ENCODE data around the gene INMT. TPM values are rescaled to one million over a fixed set of nuclear protein-coding genes. Genes with fewer than 3 reads are reported as not detected.
"Not testable (repeated sequence)": the region's sequence is repeated elsewhere in the genome, so short reads cannot be mapped to it uniquely, and the experiment has no call there.

Gene INMT
- total and polyA plus RNA-seq, 3 experiments from 2014 or later: 0.08 to 0.18 TPM; not detected in 1

DNA sequence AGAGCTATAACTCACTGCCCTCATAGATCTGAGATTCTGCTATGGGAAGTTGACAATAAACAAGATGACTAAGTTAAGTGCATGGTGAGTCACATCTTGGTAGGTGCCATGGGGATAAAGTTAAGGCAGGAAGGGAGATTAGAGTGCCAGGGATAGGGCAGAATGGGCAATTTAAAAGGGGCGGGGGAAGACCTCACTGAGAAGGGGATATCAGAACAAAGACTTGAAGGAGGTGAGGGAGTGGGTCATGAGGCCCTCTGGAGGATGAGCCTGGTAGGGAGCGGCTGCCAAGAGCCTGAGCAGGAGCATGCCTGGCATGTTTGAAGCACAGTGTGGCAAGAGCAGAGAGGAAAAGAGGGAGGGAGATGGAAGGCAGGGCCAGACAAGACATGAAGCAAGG is 34.8 kb upstream of the INMT start:
- H3K4me3 ChIP-seq (ENCODE audit: low read length): no peak overlapping the region
- H3K9me3 ChIP-seq (ENCODE audit: low read length): peaks cover 16% of the 10 kb centered on the region
- no peaks in the 10 kb centered on the region for H3K4me1 ChIP-seq (ENCODE audit: insufficient read depth, low read length)
- POLR2A ChIA-PET: no interaction called here
- H3K27ac Mint-ChIP-seq: no peak overlapping the region
- peaks cover 15 to 34% (median 31%) of the 10 kb centered on the region in 5 donors for H3K9me3 Mint-ChIP-seq
- H3K4me1 Mint-ChIP-seq: no peaks in the 10 kb centered on the region
- CTCF ChIA-PET: interaction anchor here (0.9 to 1.4 kb wide), 4 partner anchors 9 to 23 kb away, joined by 3 to 5 read pairs (median 4); no protein-coding TSS in a partner anchor
- H3K27me3 Mint-ChIP-seq: peaks cover 0 to 2% of the 10 kb centered on the region in 2 donors
- H3K36me3 Mint-ChIP-seq: peaks cover 17 to 68% (median 34%) of the 10 kb centered on the region in 3 donors
- no peaks in the 10 kb centered on the region for H3K36me3 ChIP-seq (ENCODE audit: insufficient read depth, low read length)
- H3K4me3 Mint-ChIP-seq: no peak overlapping the region
- no peak for DNase-seq
- no peak overlapping the region for H3K27ac ChIP-seq (ENCODE audit: low read depth, low read length)
- H3K27me3 ChIP-seq (ENCODE audit: insufficient read depth, low read length, poor library complexity, severe bottlenecking): no peaks in the 10 kb centered on the region

DNA sequence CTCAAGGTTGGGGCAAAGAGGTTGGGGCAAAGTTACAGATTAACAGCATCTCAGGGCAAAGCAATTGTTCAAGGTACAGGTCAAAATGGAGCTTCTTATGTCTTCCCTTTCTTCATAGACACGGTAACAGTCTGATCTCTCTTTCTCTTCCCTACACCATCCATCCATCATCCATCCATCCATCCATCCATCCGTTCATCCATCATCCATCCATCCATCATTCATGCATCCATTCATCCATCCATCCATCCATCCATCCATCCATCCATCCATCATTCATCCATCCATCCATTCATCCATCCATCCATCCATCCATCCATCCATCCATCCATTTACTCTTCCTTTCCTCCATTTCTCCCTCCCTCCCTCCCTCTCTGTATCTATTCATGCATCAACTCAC is 32.5 kb upstream of the INMT start:
- CTCF ChIA-PET; DNase-seq; H3K27me3 ChIP-seq (ENCODE audit: insufficient read depth, low read length, poor library complexity, severe bottlenecking); H3K27ac ChIP-seq (ENCODE audit: low read depth, low read length); POLR2A ChIA-PET; H3K4me1 Mint-ChIP-seq; H3K4me1 ChIP-seq (ENCODE audit: insufficient read depth, low read length); H3K27me3 Mint-ChIP-seq; H3K4me3 Mint-ChIP-seq; H3K36me3 ChIP-seq (ENCODE audit: insufficient read depth, low read length); H3K27ac Mint-ChIP-seq; H3K4me3 ChIP-seq (ENCODE audit: low read length): not testable (repeated sequence)
- H3K9me3 ChIP-seq (ENCODE audit: low read length): peaks cover 16% of the 10 kb centered on the region
- Mint-ChIP-seq H3K9me3 (peaks cover 15 to 34% (median 31%) of the 10 kb centered on the region in 5 donors), H3K36me3 (peaks cover 17 to 67% (median 34%) of the 10 kb centered on the region in 3 donors)

DNA sequence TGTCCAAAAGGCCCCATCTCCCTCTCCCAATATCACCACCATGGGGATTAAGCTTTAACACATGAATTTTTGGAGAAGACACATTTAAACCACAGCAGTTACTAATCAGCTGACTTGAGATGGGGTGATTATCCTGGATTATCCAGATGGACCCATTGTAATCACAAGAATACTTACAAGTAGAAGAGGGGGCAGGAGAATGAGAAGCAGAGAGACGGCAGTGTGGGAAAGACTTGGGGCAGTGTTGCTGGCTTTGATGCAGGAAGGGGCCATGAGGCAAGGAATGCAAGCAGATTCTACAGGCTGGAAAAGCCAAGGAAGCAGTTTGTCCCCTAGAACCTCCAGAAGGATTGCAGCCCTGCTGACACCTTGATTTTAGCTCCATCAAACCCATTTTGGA is 30.7 kb upstream of the INMT start:
- Histone ChIP-seq H3K36me3 (ENCODE audit: insufficient read depth, low read length) (no peaks in the 10 kb centered on the region), H3K9me3 (ENCODE audit: low read length) (peaks cover 16% of the 10 kb centered on the region), H3K4me1 (ENCODE audit: insufficient read depth, low read length) (peaks cover 9% of the 10 kb centered on the region), H3K27me3 (ENCODE audit: insufficient read depth, low read length, poor library complexity, severe bottlenecking) (no peaks in the 10 kb centered on the region), H3K27ac (ENCODE audit: low read depth, low read length) (no peak overlapping the region), H3K4me3 (ENCODE audit: low read length) (no peak overlapping the region)
- peaks cover 15 to 34% (median 29%) of the 10 kb centered on the region in 5 donors for H3K9me3 Mint-ChIP-seq
- H3K36me3 Mint-ChIP-seq: peaks cover 15 to 52% (median 34%) of the 10 kb centered on the region in 3 donors
- H3K27me3 Mint-ChIP-seq: peaks cover 0 to 1% of the 10 kb centered on the region in 2 donors
- CTCF ChIA-PET: no interaction called here
- POLR2A ChIA-PET: no interaction called here
- no peak for DNase-seq
- H3K4me3 Mint-ChIP-seq: no peak overlapping the region
- peaks cover 9 to 16% (median 13%) of the 10 kb centered on the region in 3 donors for H3K4me1 Mint-ChIP-seq
- no peak overlapping the region for H3K27ac Mint-ChIP-seq

DNA sequence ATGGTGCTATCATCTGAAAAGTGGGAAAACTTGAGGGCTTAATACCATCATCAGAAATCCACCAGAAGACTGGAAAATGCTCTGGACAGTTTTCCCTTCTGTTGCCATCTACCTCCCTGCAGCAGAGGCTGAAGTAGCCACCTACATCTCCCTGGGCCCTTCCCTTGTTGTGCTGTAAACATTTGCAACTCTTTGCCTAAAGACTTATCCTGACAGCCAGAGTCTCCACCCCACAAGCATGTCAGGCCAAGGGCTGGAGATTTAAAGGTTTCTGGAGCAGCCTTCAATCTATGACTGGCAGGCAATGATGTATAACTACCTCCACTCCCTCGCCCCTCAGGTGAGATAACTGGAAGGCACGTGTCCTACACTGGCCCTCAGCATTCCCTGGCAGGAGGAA is 29.7 kb upstream of the INMT start:
- no peak for DNase-seq
- no peak overlapping the region for H3K4me3 ChIP-seq (ENCODE audit: low read length)
- Mint-ChIP-seq H3K4me1 (peaks cover 19 to 26% (median 23%) of the 10 kb centered on the region in 3 donors), H3K27ac (peak overlapping the region in 1 of 8 donors; percentile 12), H3K36me3 (peaks cover 11 to 43% (median 29%) of the 10 kb centered on the region in 3 donors), H3K4me3 (no peak overlapping the region), H3K9me3 (peaks cover 11 to 30% (median 25%) of the 10 kb centered on the region in 5 donors), H3K27me3 (peaks cover 0 to 1% of the 10 kb centered on the region in 2 donors)
- peaks cover 16% of the 10 kb centered on the region for H3K9me3 ChIP-seq (ENCODE audit: low read length)
- POLR2A ChIA-PET: interaction anchor here (0.6 kb wide), 1 partner anchor 17 kb away, joined by 3 read pairs; no protein-coding TSS in a partner anchor
- H3K4me1 ChIP-seq (ENCODE audit: insufficient read depth, low read length): peaks cover 19% of the 10 kb centered on the region
- H3K36me3 ChIP-seq (ENCODE audit: insufficient read depth, low read length): no peaks in the 10 kb centered on the region
- H3K27me3 ChIP-seq (ENCODE audit: insufficient read depth, low read length, poor library complexity, severe bottlenecking): no peaks in the 10 kb centered on the region
- CTCF ChIA-PET: interaction anchor here (10.5 kb wide), 1 partner anchor 16 kb away, joined by 168 read pairs; no protein-coding TSS in a partner anchor
- H3K27ac ChIP-seq (ENCODE audit: low read depth, low read length): no peak overlapping the region

- Histone ChIP-seq H3K9me3 (ENCODE audit: low read length) (peaks cover 16% of the 10 kb centered on the region), H3K36me3 (ENCODE audit: insufficient read depth, low read length) (no peaks in the 10 kb centered on the region), H3K27ac (ENCODE audit: low read depth, low read length) (no peak overlapping the region), H3K4me1 (ENCODE audit: insufficient read depth, low read length) (peaks cover 23% of the 10 kb centered on the region), H3K4me3 (ENCODE audit: low read length) (no peak overlapping the region), H3K27me3 (ENCODE audit: insufficient read depth, low read length, poor library complexity, severe bottlenecking) (no peaks in the 10 kb centered on the region)
- CTCF ChIA-PET: interaction anchor here (10.5 kb wide), 1 partner anchor 16 kb away, joined by 168 read pairs; no protein-coding TSS in a partner anchor
- Mint-ChIP-seq H3K27me3 (peaks cover 0 to 1% of the 10 kb centered on the region in 2 donors), H3K27ac (no peak overlapping the region), H3K4me1 (peaks cover 23 to 31% (median 28%) of the 10 kb centered on the region in 3 donors), H3K4me3 (no peak overlapping the region), H3K36me3 (peaks cover 9 to 41% (median 26%) of the 10 kb centered on the region in 3 donors), H3K9me3 (peaks cover 9 to 28% (median 22%) of the 10 kb centered on the region in 5 donors)
- DNase-seq: no peak
- POLR2A ChIA-PET: interaction anchor here (0.6 kb wide), 2 partner anchors 14 to 17 kb away, joined by 3 read pairs; no protein-coding TSS in a partner anchor
Observed at GRCh38 chr7:30722671-30723070, 29.3 kb upstream of the INMT start.

GRCh38 chr7:30723776-30724175 is 28.2 kb upstream of the INMT start:
- Mint-ChIP-seq H3K27ac (no peak overlapping the region), H3K9me3 (peaks cover 0 to 17% (median 11%) of the 10 kb centered on the region in 5 donors), H3K4me3 (no peak overlapping the region), H3K27me3 (peaks cover 0 to 1% of the 10 kb centered on the region in 2 donors), H3K36me3 (peaks cover 6 to 30% (median 17%) of the 10 kb centered on the region in 3 donors), H3K4me1 (peaks cover 34 to 42% (median 39%) of the 10 kb centered on the region in 3 donors)
- no peaks in the 10 kb centered on the region for H3K27me3 ChIP-seq (ENCODE audit: insufficient read depth, low read length, poor library complexity, severe bottlenecking)
- peaks cover 34% of the 10 kb centered on the region for H3K4me1 ChIP-seq (ENCODE audit: insufficient read depth, low read length)
- ChIA-PET CTCF (interaction anchor here (10.5 kb wide), 1 partner anchor 15 kb away, joined by 168 read pairs; no protein-coding TSS in a partner anchor), POLR2A (interaction anchor here (1.0 kb wide), 1 partner anchor 12 kb away, joined by 3 read pairs; no protein-coding TSS in a partner anchor)
- no peaks in the 10 kb centered on the region for H3K36me3 ChIP-seq (ENCODE audit: insufficient read depth, low read length)
- H3K9me3 ChIP-seq (ENCODE audit: low read length): peaks cover 5% of the 10 kb centered on the region
- no peak overlapping the region for H3K27ac ChIP-seq (ENCODE audit: low read depth, low read length)
- no peak for DNase-seq
- no peak overlapping the region for H3K4me3 ChIP-seq (ENCODE audit: low read length)

DNA sequence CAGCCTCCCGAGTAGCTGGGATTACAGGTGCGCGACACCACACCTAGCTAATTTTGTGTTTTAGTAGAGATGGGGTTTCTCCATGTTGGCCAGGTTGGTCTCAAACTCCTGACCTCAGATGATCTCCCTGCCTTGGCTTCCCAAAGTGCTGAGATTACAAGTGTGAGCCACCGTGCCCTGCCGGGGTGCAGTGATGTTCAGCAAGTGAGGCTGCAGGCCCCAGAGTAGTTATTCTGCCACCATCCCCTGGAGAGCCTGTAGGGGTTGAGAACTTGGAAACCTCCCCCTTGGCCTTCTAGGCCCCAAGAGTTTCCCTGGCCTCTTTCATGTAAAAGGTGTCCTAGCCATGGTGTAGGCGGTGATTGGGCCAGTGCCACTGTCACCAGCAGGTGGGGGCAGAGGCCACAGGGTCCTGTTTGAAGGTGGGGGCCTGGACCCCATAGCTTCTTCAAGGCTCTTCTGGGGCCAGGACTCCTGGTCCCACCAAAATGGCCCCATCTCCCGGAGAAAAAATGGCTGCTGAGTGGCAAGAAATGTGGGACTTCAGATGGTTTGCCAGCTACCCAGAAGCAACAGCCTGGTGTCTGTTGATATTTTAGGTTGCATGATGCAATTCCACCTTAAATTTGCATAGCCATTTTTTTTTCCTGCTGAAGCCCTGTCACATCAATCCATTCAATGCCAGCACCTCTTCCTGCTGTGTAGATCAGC is 25.5 kb upstream of the INMT start:
- Histone ChIP-seq H3K4me3 (ENCODE audit: low read length) (peak overlapping the region; percentile 73), H3K27me3 (ENCODE audit: insufficient read depth, low read length, poor library complexity, severe bottlenecking) (no peaks in the 10 kb centered on the region), H3K27ac (ENCODE audit: low read depth, low read length) (peak overlapping the region; percentile 34), H3K4me1 (ENCODE audit: insufficient read depth, low read length) (peaks cover 48% of the 10 kb centered on the region), H3K36me3 (ENCODE audit: insufficient read depth, low read length) (no peaks in the 10 kb centered on the region), H3K9me3 (ENCODE audit: low read length) (no peaks in the 10 kb centered on the region)
- H3K9me3 Mint-ChIP-seq: no peaks in the 10 kb centered on the region
- ChIA-PET CTCF (interaction anchor here (1.3 to 10.5 kb wide), 7 partner anchors 10 to 162 kb away, joined by 3 to 168 read pairs (median 5); partner anchors contain the start of gene CRHR2), POLR2A (interaction anchor here (1.0 to 1.8 kb wide), 2 partner anchors 12 to 132 kb away, joined by 3 to 26 read pairs; partner anchors contain the start of gene GARS1)
- H3K4me3 Mint-ChIP-seq: peak overlapping the region; percentile 70 to 91 (median 85)
- peaks cover 43 to 62% (median 53%) of the 10 kb centered on the region in 3 donors for H3K4me1 Mint-ChIP-seq
- peak in 2 of 5 donors; percentile 16 to 46 for DNase-seq
- peak overlapping the region; percentile 71 to 95 (median 88) for H3K27ac Mint-ChIP-seq
- H3K27me3 Mint-ChIP-seq: peaks cover 0 to 1% of the 10 kb centered on the region in 2 donors
- H3K36me3 Mint-ChIP-seq: peaks cover 0 to 3% (median 2%) of the 10 kb centered on the region in 3 donors

All from CD8-positive, alpha-beta memory T cell (primary cell).